Measurements from ENCODE around the gene LIN54.
"Not testable (repeated sequence)": the region's sequence is repeated elsewhere in the genome, so short reads cannot be mapped to it uniquely, and the experiment has no call there.

- TF ChIP-seq EZH2 (IDR thresholded peaks at IDR 0.05; ENCODE audit: insufficient read depth, low read length); CTCF (IDR thresholded peaks at IDR 0.05; ENCODE audit: insufficient read depth, low read depth, low read length): not testable (repeated sequence)
These were observed 32.5 kb upstream of the LIN54 start for GRCh38 chr4:83043157-83043556.

All from astrocyte (in vitro differentiated cells and primary cell).